Dendritic cell treated with granulocyte-macrophage colony-stimulating factor and Interleukin-4, amounts not matched to agents 40 ng/mL and 50 ng/mL, for 4 days (primary cell): ENCODE data around the gene NAPSA.
A peak's percentile ranks its signal among the peaks of the same experiment; 100 is the strongest.
"Not testable (repeated sequence)": the region's sequence is repeated elsewhere in the genome, so short reads cannot be mapped to it uniquely, and the experiment has no call there.

ENCODE experiments used
- H3K27ac Mint-ChIP-seq: one replicate; pipeline ENCODE4 v1.8.0; 2022; ENCODE audit warnings: mild to moderate bottlenecking, mixed read lengths
- H3K27me3 Mint-ChIP-seq: one replicate; pipeline ENCODE4 v1.8.0; 2022; ENCODE audit warnings: mild to moderate bottlenecking, mixed read lengths
- H3K36me3 Mint-ChIP-seq: one replicate; pipeline ENCODE4 v1.8.0; 2022; ENCODE audit warnings: low read depth, mixed read lengths
- H3K4me1 Mint-ChIP-seq: one replicate; pipeline ENCODE4 v1.8.0; 2022; ENCODE audit warnings: low read depth, mixed read lengths
- H3K4me3 Mint-ChIP-seq: one replicate; pipeline ENCODE4 v1.8.0; 2022; ENCODE audit warnings: mild to moderate bottlenecking, moderate library complexity, mixed read lengths
- H3K9me3 Mint-ChIP-seq: one replicate; pipeline ENCODE4 v1.8.0; 2022; ENCODE audit warnings: mixed read lengths
- intact Hi-C: fragments of 100-400 bp; cut with micrococcal nuclease; formaldehyde crosslinking; loops from one replicate; pipeline ENCODE4 v1.15.0; 2022

Gene NAPSA

GRCh38 chr19:50393589-50393988 is 28.1 kb upstream of the NAPSA start:
- intact Hi-C loops: no loop called here
- peaks cover 63% of the 10 kb centered on the region for H3K36me3 Mint-ChIP-seq

GRCh38 chr19:50392759-50393158 is 27.3 kb upstream of the NAPSA start:
- intact Hi-C loops: no loop called here
- Mint-ChIP-seq H3K27ac (no peak overlapping the region), H3K36me3 (peaks cover 57% of the 10 kb centered on the region), H3K4me1 (peaks cover 20% of the 10 kb centered on the region), H3K4me3 (no peak overlapping the region), H3K27me3 (no peaks in the 10 kb centered on the region), H3K9me3 (no peaks in the 10 kb centered on the region)

More at GRCh38 chr19:50393589-50393988, 28.1 kb upstream of the NAPSA start:
- no peak overlapping the region for H3K4me3 Mint-ChIP-seq
- no peaks in the 10 kb centered on the region for H3K27me3 Mint-ChIP-seq
- no peaks in the 10 kb centered on the region for H3K9me3 Mint-ChIP-seq
- H3K4me1 Mint-ChIP-seq: peaks cover 11% of the 10 kb centered on the region
- H3K27ac Mint-ChIP-seq: no peak overlapping the region

- H3K27ac Mint-ChIP-seq, H3K4me3 Mint-ChIP-seq, H3K9me3 Mint-ChIP-seq, intact Hi-C loops, H3K27me3 Mint-ChIP-seq: not testable (repeated sequence)
- Mint-ChIP-seq H3K36me3 (peaks cover 61% of the 10 kb centered on the region), H3K4me1 (peaks cover 36% of the 10 kb centered on the region)
These were observed 25.5 kb upstream of the NAPSA start for GRCh38 chr19:50390952-50391351.

- H3K27ac Mint-ChIP-seq, H3K9me3 Mint-ChIP-seq, intact Hi-C loops, H3K27me3 Mint-ChIP-seq, H3K4me3 Mint-ChIP-seq: not testable (repeated sequence)
- peaks cover 42% of the 10 kb centered on the region for H3K4me1 Mint-ChIP-seq
- peaks cover 55% of the 10 kb centered on the region for H3K36me3 Mint-ChIP-seq
These were observed 24.9 kb upstream of the NAPSA start for GRCh38 chr19:50390295-50390694.

- H3K36me3 Mint-ChIP-seq: peaks cover 51% of the 10 kb centered on the region
- peak overlapping the region; percentile 68 for H3K4me3 Mint-ChIP-seq
These were observed 22.4 kb upstream of the NAPSA start for GRCh38 chr19:50387868-50388245.

GRCh38 chr19:50387176-50387867 is 21.9 kb upstream of the NAPSA start:
- peak overlapping the region; percentile 94 for H3K27ac Mint-ChIP-seq
- peaks cover 51% of the 10 kb centered on the region for H3K36me3 Mint-ChIP-seq

More at GRCh38 chr19:50387868-50388245, 22.4 kb upstream of the NAPSA start:
- Mint-ChIP-seq H3K27ac (peak overlapping the region; percentile 94), H3K4me1 (peaks cover 57% of the 10 kb centered on the region), H3K27me3 (no peaks in the 10 kb centered on the region), H3K9me3 (no peaks in the 10 kb centered on the region)
- intact Hi-C loops: no loop called here

GRCh38 chr19:50384685-50385535 is 19.5 kb upstream of the NAPSA start:
- Mint-ChIP-seq H3K9me3 (no peaks in the 10 kb centered on the region), H3K27ac (peak overlapping the region; percentile 94), H3K4me3 (peak overlapping the region; percentile 87), H3K4me1 (peaks cover 69% of the 10 kb centered on the region), H3K36me3 (peaks cover 58% of the 10 kb centered on the region), H3K27me3 (no peaks in the 10 kb centered on the region)
- intact Hi-C loops: loop anchor here (1.0 kb wide), 2 partner anchors 9 to 46 kb away; partner anchors contain the start of gene NR1H2

More at GRCh38 chr19:50387176-50387867, 21.9 kb upstream of the NAPSA start:
- intact Hi-C loops: no loop called here
- Mint-ChIP-seq H3K27me3 (no peaks in the 10 kb centered on the region), H3K4me1 (peaks cover 57% of the 10 kb centered on the region), H3K4me3 (peak overlapping the region; percentile 68), H3K9me3 (no peaks in the 10 kb centered on the region)

- no peaks in the 10 kb centered on the region for H3K9me3 Mint-ChIP-seq
- H3K36me3 Mint-ChIP-seq: peaks cover 67% of the 10 kb centered on the region
- H3K27me3 Mint-ChIP-seq: no peaks in the 10 kb centered on the region
- intact Hi-C loops: loop anchor here (1.0 kb wide), 2 partner anchors 8 to 47 kb away; partner anchors contain the start of gene NR1H2
- H3K4me1 Mint-ChIP-seq: peaks cover 78% of the 10 kb centered on the region
- H3K4me3 Mint-ChIP-seq: peak within 1 kb of the TSS; percentile 87
- peak within 1 kb of the TSS; percentile 94 for H3K27ac Mint-ChIP-seq
These were observed 18.6 kb upstream of the NAPSA start, which contains the start of gene POLD1 for GRCh38 chr19:50383852-50384684. Gene POLD1, plus strand, starts transcription at chr19:50384347. Its CDS starts 14,505 bp downstream, at chr19:50398852.

GRCh38 chr19:50383001-50383851 is 17.8 kb upstream of the NAPSA start:
- intact Hi-C loops: no loop called here
- H3K4me3 Mint-ChIP-seq: peak overlapping the region; percentile 87
- peaks cover 75% of the 10 kb centered on the region for H3K36me3 Mint-ChIP-seq
- H3K4me1 Mint-ChIP-seq: peaks cover 78% of the 10 kb centered on the region
- H3K27ac Mint-ChIP-seq: peak overlapping the region; percentile 94
- no peaks in the 10 kb centered on the region for H3K27me3 Mint-ChIP-seq
- no peaks in the 10 kb centered on the region for H3K9me3 Mint-ChIP-seq

GRCh38 chr19:50381881-50382729 is 16.7 kb upstream of the NAPSA start:
- intact Hi-C loops: no loop called here
- Mint-ChIP-seq H3K4me3 (no peak overlapping the region), H3K27ac (no peak overlapping the region), H3K4me1 (peaks cover 78% of the 10 kb centered on the region), H3K9me3 (no peaks in the 10 kb centered on the region), H3K36me3 (peaks cover 80% of the 10 kb centered on the region), H3K27me3 (no peaks in the 10 kb centered on the region)

- H3K36me3 Mint-ChIP-seq: peaks cover 86% of the 10 kb centered on the region
- H3K4me3 Mint-ChIP-seq: no peak overlapping the region
- no peaks in the 10 kb centered on the region for H3K9me3 Mint-ChIP-seq
- no peaks in the 10 kb centered on the region for H3K27me3 Mint-ChIP-seq
- H3K4me1 Mint-ChIP-seq: peaks cover 71% of the 10 kb centered on the region
- no peak overlapping the region for H3K27ac Mint-ChIP-seq
- intact Hi-C loops: no loop called here
These were observed 15.3 kb upstream of the NAPSA start for GRCh38 chr19:50380751-50381151.

GRCh38 chr19:50380137-50380536 is 14.7 kb upstream of the NAPSA start:
- no peak overlapping the region for H3K27ac Mint-ChIP-seq
- H3K9me3 Mint-ChIP-seq: no peaks in the 10 kb centered on the region
- intact Hi-C loops: no loop called here
- no peaks in the 10 kb centered on the region for H3K27me3 Mint-ChIP-seq
- peaks cover 65% of the 10 kb centered on the region for H3K4me1 Mint-ChIP-seq
- H3K36me3 Mint-ChIP-seq: peaks cover 83% of the 10 kb centered on the region
- H3K4me3 Mint-ChIP-seq: no peak overlapping the region
